Peyer's patch (tissue), 4 donors: ENCODE results near the gene NWD2.

ENCODE experiments used
- CTCF ChIP-seq, 6 experiments: fragments of 450-650 bp in 4 of 6; fragments of 200-600 bp in 2 of 6; sonication (generic) in 1 of 6; IDR thresholded peaks; one replicate each; pipeline ENCODE4 v1.5.1; 2017 to 2019; ENCODE audit warnings: antibody characterized with exemption in 6 of 6, mild to moderate bottlenecking in 3 of 6, moderate library complexity in 1 of 6
- POLR2A ChIP-seq, 2 donors: fragments of 450-650 bp; IDR thresholded peaks; one replicate each; pipeline ENCODE4 v1.5.1; 2017; ENCODE audit warnings: antibody characterized with exemption in 2 of 2, mild to moderate bottlenecking in 2 of 2, moderate library complexity in 2 of 2

GRCh38 chr4:37440501-37440900, 196.0 kb downstream of the NWD2 start:
- TF ChIP-seq CTCF (IDR thresholded peaks at IDR 0.05) (no peak), POLR2A (IDR thresholded peaks at IDR 0.05) (no peak)
